Type B pancreatic cell (in vitro differentiated cells): ENCODE measurements around the gene IMMT. TPM values are rescaled to one million over a fixed set of nuclear protein-coding genes. Genes with fewer than 3 reads are reported as not detected.

Experiments
- DNase-seq: peaks from one replicate; pipeline ENCODE4 v3.0.0; 2021; ENCODE audit warnings: mixed read lengths; ENCODE audit not compliant: unreplicated experiment; ENCODE audit errors: extremely low spot score
- H3K27ac Mint-ChIP-seq: 2 replicates; pipeline ENCODE4 v1.8.0; 2021; ENCODE audit warnings: mild to moderate bottlenecking, mixed read lengths
- H3K27me3 Mint-ChIP-seq: 2 replicates; pipeline ENCODE4 v1.8.0; 2021; ENCODE audit warnings: mixed read lengths
- H3K36me3 Mint-ChIP-seq: 2 replicates; pipeline ENCODE4 v1.8.0; 2021; ENCODE audit warnings: mixed read lengths
- H3K4me1 Mint-ChIP-seq: one replicate; pipeline ENCODE4 v1.8.0; 2021; ENCODE audit warnings: mixed read lengths; ENCODE audit not compliant: unreplicated experiment
- H3K4me3 Mint-ChIP-seq: 2 replicates; pipeline ENCODE4 v1.8.0; 2021; ENCODE audit warnings: mild to moderate bottlenecking, mixed read lengths
- H3K9me3 Mint-ChIP-seq: 2 replicates; pipeline ENCODE4 v1.8.0; 2021; ENCODE audit warnings: mixed read lengths
- CTCF ChIP-seq: fragments of 200-600 bp; sonication (generic); conservative IDR thresholded peaks from 2 replicates; pipeline ENCODE4 v1.5.0; 2021; ENCODE audit warnings: antibody characterized with exemption, mild to moderate bottlenecking
- total RNA-seq: library from RNA; stranded (reverse); gene quantifications from 2 replicates; pipeline ENCODE4 v1.2.1, GENCODE V29; 2021; ENCODE audit warnings: low replicate concordance

IMMT gene
- total RNA-seq, 1 donor from 2014 or later, result 108 TPM

DNA sequence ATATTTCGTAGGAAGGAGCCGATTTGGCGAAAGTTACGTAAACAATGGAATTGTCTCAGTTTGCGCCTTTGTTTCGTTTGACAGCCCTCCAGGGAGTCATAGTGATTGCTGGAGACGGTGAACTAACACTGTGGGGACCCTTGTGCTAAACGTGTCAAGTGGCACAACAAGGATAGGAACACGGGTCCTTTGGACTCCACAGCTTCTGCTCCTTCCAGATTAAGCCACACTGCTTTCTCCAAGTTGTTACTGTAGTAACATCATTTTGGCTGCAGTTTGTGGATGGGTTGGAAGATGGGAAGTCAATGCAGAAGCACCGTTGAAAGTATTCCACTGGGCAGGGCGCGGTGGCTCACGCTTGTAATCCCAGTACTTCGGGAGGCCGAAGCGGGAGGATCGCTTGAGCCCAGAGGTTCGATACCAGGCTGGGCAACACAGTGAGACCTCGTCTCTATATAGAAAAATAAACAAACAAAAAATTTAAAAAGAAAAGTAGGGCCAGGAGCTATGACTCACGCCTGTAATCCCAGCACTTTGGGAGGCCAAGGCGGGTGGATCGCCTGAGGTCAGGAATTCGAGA is 636 bp upstream of the IMMT start:
- Mint-ChIP-seq H3K4me1 (peaks cover 38% of the 10 kb centered on the region), H3K27me3 (no peaks in the 10 kb centered on the region), H3K9me3 (no peaks in the 10 kb centered on the region), H3K27ac (peak overlapping the region; percentile 97), H3K36me3 (peaks cover 4% of the 10 kb centered on the region), H3K4me3 (peak overlapping the region; percentile 97)
- TF ChIP-seq CTCF, result no peak
- DNase-seq, result no peak

DNA sequence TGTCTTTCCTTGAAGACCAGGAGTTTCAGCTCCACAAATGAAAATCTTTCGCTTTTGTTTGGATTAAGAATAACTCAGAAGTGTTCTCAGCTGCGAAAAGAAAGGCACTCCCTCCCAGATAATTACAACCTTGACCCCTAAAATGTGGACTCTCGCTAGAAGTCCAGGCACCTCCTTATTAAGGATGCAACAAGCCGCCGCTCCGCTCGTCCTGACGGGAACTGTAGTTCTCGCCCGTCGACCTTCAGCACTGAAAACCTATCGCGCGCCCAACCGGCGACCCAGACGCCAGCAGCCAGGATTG is 559 bp downstream of the IMMT start:
- H3K27me3 Mint-ChIP-seq, result no peaks in the 10 kb centered on the region
- H3K36me3 Mint-ChIP-seq, result peaks cover 6% of the 10 kb centered on the region
- peak overlapping the region; percentile 97 for H3K4me3 Mint-ChIP-seq
- H3K4me1 Mint-ChIP-seq, result peaks cover 37% of the 10 kb centered on the region
- no peaks in the 10 kb centered on the region for H3K9me3 Mint-ChIP-seq
- DNase-seq, result no peak
- no peak for TF ChIP-seq CTCF
- H3K27ac Mint-ChIP-seq, result peak overlapping the region; percentile 97

GRCh38 chr2:86193901-86194567 is 1.2 kb downstream of the IMMT start:
- peak; percentile 24 for TF ChIP-seq CTCF
- Mint-ChIP-seq H3K9me3 (no peaks in the 10 kb centered on the region), H3K27me3 (no peaks in the 10 kb centered on the region), H3K36me3 (peaks cover 6% of the 10 kb centered on the region), H3K4me1 (peaks cover 32% of the 10 kb centered on the region), H3K27ac (peak overlapping the region; percentile 97), H3K4me3 (peak overlapping the region; percentile 97)
- DNase-seq, result no peak

GRCh38 chr2:86189782-86190416 is 5.4 kb downstream of the IMMT start:
- H3K9me3 Mint-ChIP-seq, result no peaks in the 10 kb centered on the region
- peaks cover 15% of the 10 kb centered on the region for H3K36me3 Mint-ChIP-seq
- H3K4me3 Mint-ChIP-seq, result no peak overlapping the region
- TF ChIP-seq CTCF, result no peak
- DNase-seq, result no peak
- H3K4me1 Mint-ChIP-seq, result peaks cover 36% of the 10 kb centered on the region
- no peaks in the 10 kb centered on the region for H3K27me3 Mint-ChIP-seq
- peak overlapping the region; percentile 35 for H3K27ac Mint-ChIP-seq

DNA sequence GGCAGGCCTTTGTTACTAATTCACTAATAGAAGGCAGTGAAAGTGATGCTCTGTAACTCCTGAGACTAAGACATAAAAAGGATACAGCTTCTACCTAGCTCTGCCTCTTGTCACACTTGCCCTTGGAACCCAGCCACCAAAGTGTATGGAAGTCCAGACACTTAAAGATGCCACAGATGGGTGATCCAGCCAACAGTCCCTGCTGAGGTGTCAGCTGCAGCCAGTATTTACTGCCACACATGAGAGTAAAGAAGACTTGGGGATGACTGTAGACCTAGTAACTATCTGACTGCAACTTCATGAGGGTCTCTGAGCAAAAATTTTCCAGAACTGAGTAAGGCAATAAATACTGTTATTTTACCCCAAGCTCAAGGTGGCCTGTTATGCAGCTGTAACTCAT is 8.8 kb downstream of the IMMT start:
- Mint-ChIP-seq H3K4me1 (peaks cover 16% of the 10 kb centered on the region), H3K27me3 (no peaks in the 10 kb centered on the region), H3K4me3 (no peak overlapping the region), H3K36me3 (peaks cover 12% of the 10 kb centered on the region), H3K9me3 (no peaks in the 10 kb centered on the region), H3K27ac (no peak overlapping the region)
- no peak for TF ChIP-seq CTCF
- no peak for DNase-seq
